ENCODE results near the gene NUDT3.

NUDT3 gene

GRCh38 chr6:34243901-34244884, 148.3 kb downstream of the NUDT3 start:
- peaks cover 34% of the 10 kb centered on the region for H3K79me2 ChIP-seq (ENCODE audit: control insufficient read depth, insufficient read depth, low read length, unreplicated experiment)
- peak overlapping the region; percentile 93 for H3K27ac ChIP-seq (ENCODE audit: low read depth, low read length)
- H3K27me3 ChIP-seq (ENCODE audit: insufficient read depth, low read length): no peaks in the 10 kb centered on the region
- H3K4me1 ChIP-seq (ENCODE audit: control insufficient read depth, insufficient read depth, low read length, unreplicated experiment): peaks cover 77% of the 10 kb centered on the region
- H2AFZ ChIP-seq (ENCODE audit: low read length, unreplicated experiment): no peak overlapping the region
- peaks cover 14% of the 10 kb centered on the region; the same call in 1 of the 2 replicates for H3K36me3 ChIP-seq (ENCODE audit: insufficient read depth, low read length)
- H3K4me3 ChIP-seq (ENCODE audit: low read depth, low read length): peak overlapping the region; percentile 44

DNA sequence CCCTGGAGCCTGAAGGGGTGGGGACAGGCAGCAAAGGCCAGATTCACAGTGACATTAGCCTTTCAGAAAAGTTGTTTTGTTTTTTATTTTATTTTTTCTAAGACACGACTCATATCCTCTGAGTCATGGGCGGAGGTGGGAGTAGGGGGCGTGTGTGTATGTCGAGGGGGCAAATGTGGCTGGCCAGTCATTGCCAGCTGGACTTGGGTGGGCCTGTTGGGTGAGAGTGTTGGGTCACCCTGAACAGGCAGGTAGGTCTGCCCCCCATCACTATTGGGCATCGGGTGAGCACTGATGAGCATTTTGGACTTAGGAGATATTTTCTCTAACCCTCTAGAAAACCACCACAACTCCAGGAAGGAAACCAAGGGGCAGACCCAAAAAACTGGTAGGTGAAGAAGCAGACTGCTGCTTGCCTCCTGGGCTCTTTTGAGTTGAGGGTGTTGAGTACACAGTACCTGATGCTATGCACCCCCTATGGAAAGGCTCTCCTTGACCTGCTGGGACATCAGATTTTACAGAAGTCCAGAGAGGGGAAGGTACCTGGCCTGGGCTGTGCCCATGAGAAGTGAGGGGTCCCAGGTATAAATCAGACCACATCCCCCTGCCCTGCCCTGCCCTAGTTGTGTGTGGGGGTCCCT, 149.2 kb downstream of the NUDT3 start:
- Histone ChIP-seq H3K27ac (ENCODE audit: low read depth, low read length) (peak overlapping the region; percentile 93), H3K36me3 (ENCODE audit: insufficient read depth, low read length) (peaks cover 14% of the 10 kb centered on the region; the same call in 1 of the 2 replicates), H3K27me3 (ENCODE audit: insufficient read depth, low read length) (no peaks in the 10 kb centered on the region), H3K79me2 (ENCODE audit: control insufficient read depth, insufficient read depth, low read length, unreplicated experiment) (peaks cover 40% of the 10 kb centered on the region), H3K4me1 (ENCODE audit: control insufficient read depth, insufficient read depth, low read length, unreplicated experiment) (peaks cover 82% of the 10 kb centered on the region), H2AFZ (ENCODE audit: low read length, unreplicated experiment) (no peak overlapping the region), H3K4me3 (ENCODE audit: low read depth, low read length) (peak overlapping the region; percentile 13; the same call in 1 of the 2 replicates)

DNA sequence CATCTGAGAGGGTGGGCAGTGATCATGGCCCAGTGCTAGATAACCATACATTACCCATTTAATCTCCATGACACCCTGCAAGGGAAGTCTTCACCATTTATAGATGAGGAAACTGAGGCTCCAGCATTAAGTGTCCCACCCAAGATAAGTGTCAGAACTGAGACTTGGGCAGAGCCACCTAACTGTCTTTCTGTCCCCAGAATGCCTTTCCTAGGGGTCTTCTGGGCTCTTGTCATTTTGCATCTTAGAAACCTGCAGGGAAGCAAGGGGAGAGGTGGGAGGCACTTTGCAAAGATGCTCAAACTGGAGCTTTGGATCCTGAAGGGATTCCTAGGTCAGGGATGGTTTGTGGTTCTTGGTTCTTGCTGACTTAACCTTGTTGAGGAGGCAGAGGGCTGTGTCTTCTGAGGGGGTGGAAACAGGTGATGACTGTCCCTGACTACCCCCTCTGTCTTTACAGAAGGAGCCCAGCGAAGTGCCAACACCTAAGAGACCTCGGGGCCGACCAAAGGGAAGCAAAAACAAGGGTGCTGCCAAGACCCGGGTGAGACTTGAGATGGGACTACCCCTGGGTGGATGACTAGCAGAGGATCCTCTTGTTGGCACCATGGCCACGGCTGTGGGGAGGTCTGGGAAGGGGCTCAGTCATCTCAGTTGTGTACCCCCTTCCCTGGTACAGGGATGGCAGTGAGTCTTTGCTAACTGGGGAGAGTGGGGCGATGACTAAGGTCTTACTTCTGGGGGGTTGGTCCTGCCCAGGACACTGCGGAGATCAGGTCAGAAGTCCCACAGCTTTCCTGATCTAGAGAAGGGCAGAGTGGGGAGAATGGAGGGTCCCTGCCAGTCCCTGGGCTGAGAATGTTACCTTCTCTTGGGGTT, 150.0 kb downstream of the NUDT3 start:
- H3K27me3 ChIP-seq (ENCODE audit: insufficient read depth, low read length): no peaks in the 10 kb centered on the region
- H2AFZ ChIP-seq (ENCODE audit: low read length, unreplicated experiment): no peak overlapping the region
- peaks cover 46% of the 10 kb centered on the region for H3K79me2 ChIP-seq (ENCODE audit: control insufficient read depth, insufficient read depth, low read length, unreplicated experiment)
- peaks cover 75% of the 10 kb centered on the region for H3K4me1 ChIP-seq (ENCODE audit: control insufficient read depth, insufficient read depth, low read length, unreplicated experiment)
- H3K4me3 ChIP-seq (ENCODE audit: low read depth, low read length): peak overlapping the region; percentile 2; the same call in 1 of the 2 replicates
- H3K27ac ChIP-seq (ENCODE audit: low read depth, low read length): peak overlapping the region; percentile 93
- peaks cover 14% of the 10 kb centered on the region; the same call in 1 of the 2 replicates for H3K36me3 ChIP-seq (ENCODE audit: insufficient read depth, low read length)

GRCh38 chr6:34241351-34242215, 150.9 kb downstream of the NUDT3 start:
- no peak overlapping the region for H3K4me3 ChIP-seq (ENCODE audit: low read depth, low read length)
- H3K27ac ChIP-seq (ENCODE audit: low read depth, low read length): peak overlapping the region; percentile 93
- peaks cover 67% of the 10 kb centered on the region for H3K4me1 ChIP-seq (ENCODE audit: control insufficient read depth, insufficient read depth, low read length, unreplicated experiment)
- H3K27me3 ChIP-seq (ENCODE audit: insufficient read depth, low read length): no peaks in the 10 kb centered on the region
- H3K79me2 ChIP-seq (ENCODE audit: control insufficient read depth, insufficient read depth, low read length, unreplicated experiment): peaks cover 49% of the 10 kb centered on the region
- no peak overlapping the region for H2AFZ ChIP-seq (ENCODE audit: low read length, unreplicated experiment)
- H3K36me3 ChIP-seq (ENCODE audit: insufficient read depth, low read length): peaks cover 14% of the 10 kb centered on the region; the same call in 1 of the 2 replicates

DNA sequence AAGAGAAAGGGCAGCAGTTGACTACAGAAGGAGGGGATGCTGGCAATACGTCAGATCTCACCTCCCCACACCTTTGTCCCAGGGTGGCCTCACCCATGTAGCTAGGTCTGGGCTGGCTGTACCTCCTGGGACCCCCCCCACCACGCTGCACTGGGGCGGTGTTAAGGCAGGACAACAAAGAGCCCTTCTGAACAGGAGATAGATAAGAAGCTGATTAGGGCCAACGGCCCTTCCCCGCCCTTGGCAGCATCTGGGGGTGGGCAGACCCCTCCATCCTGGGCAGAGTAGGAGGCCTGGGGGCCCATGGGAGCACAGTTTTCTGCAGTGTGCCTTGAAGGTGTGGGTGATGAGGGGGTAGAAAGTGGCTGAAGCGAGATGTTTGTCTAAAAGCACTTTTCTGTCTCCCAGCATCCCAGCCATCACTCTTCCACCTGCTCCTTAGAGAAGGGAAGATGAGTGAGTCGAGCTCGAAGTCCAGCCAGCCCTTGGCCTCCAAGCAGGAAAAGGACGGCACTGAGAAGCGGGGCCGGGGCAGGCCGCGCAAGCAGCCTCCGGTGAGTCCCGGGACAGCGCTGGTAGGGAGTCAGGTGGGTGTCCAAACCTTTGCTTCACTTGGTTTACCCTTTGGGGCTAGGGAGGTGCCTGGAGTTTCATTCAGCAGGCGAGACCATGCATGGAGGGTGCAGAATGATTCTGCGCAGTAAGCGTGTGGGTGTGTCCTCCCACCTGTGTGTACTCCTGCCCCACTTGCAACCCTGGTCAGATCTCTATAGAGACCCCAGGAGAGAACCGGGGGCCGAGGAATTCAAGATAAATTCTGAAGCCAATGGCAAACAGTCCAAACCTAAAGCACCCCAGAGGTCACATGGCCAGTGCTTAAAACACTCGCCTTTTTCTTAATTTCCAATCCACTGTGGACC, 151.9 kb downstream of the NUDT3 start:
- Histone ChIP-seq H3K27ac (ENCODE audit: low read depth, low read length) (peak overlapping the region; percentile 93), H3K36me3 (ENCODE audit: insufficient read depth, low read length) (peaks cover 14% of the 10 kb centered on the region; the same call in 1 of the 2 replicates), H3K79me2 (ENCODE audit: control insufficient read depth, insufficient read depth, low read length, unreplicated experiment) (peaks cover 49% of the 10 kb centered on the region), H3K4me1 (ENCODE audit: control insufficient read depth, insufficient read depth, low read length, unreplicated experiment) (peaks cover 69% of the 10 kb centered on the region), H3K27me3 (ENCODE audit: insufficient read depth, low read length) (no peaks in the 10 kb centered on the region), H2AFZ (ENCODE audit: low read length, unreplicated experiment) (no peak overlapping the region), H3K4me3 (ENCODE audit: low read depth, low read length) (peak overlapping the region; percentile 95; the same call in 1 of the 2 replicates)

DNA sequence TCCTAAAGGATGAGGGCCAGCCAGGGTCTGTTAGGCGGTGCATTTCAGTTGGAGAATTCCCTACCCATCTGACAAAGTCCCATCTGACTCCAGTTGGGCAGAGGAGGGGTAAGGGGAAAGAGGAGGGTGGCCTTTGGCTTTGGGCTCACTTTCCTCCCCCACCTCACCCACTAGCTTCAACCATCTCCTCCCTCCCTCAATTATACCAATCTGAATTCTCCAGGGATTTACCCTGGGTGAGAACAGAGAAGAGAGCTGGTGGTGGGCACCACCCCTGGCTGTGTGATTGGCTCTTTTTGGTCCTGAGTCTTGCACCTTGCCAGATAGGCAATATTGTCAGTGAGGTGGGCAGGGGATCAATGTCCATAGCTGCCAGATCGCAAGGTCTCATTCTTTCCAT, 152.6 kb downstream of the NUDT3 start:
- no peak overlapping the region for H2AFZ ChIP-seq (ENCODE audit: low read length, unreplicated experiment)
- peaks cover 14% of the 10 kb centered on the region; the same call in 1 of the 2 replicates for H3K36me3 ChIP-seq (ENCODE audit: insufficient read depth, low read length)
- H3K79me2 ChIP-seq (ENCODE audit: control insufficient read depth, insufficient read depth, low read length, unreplicated experiment): peaks cover 49% of the 10 kb centered on the region
- peak overlapping the region; percentile 95 for H3K4me3 ChIP-seq (ENCODE audit: low read depth, low read length)
- H3K27me3 ChIP-seq (ENCODE audit: insufficient read depth, low read length): no peaks in the 10 kb centered on the region
- peaks cover 64% of the 10 kb centered on the region for H3K4me1 ChIP-seq (ENCODE audit: control insufficient read depth, insufficient read depth, low read length, unreplicated experiment)
- H3K27ac ChIP-seq (ENCODE audit: low read depth, low read length): peak overlapping the region; percentile 60

- peaks cover 61% of the 10 kb centered on the region for H3K4me1 ChIP-seq (ENCODE audit: control insufficient read depth, insufficient read depth, low read length, unreplicated experiment)
- peaks cover 14% of the 10 kb centered on the region; the same call in 1 of the 2 replicates for H3K36me3 ChIP-seq (ENCODE audit: insufficient read depth, low read length)
- peak overlapping the region; percentile 95 for H3K4me3 ChIP-seq (ENCODE audit: low read depth, low read length)
- peak overlapping the region; percentile 60 for H3K27ac ChIP-seq (ENCODE audit: low read depth, low read length)
- peaks cover 49% of the 10 kb centered on the region for H3K79me2 ChIP-seq (ENCODE audit: control insufficient read depth, insufficient read depth, low read length, unreplicated experiment)
- H2AFZ ChIP-seq (ENCODE audit: low read length, unreplicated experiment): no peak overlapping the region
- H3K27me3 ChIP-seq (ENCODE audit: insufficient read depth, low read length): no peaks in the 10 kb centered on the region
Observed at GRCh38 chr6:34239500-34239825, 153.0 kb downstream of the NUDT3 start.

- H3K27me3 ChIP-seq (ENCODE audit: insufficient read depth, low read length): no peaks in the 10 kb centered on the region
- H3K27ac ChIP-seq (ENCODE audit: low read depth, low read length): peak overlapping the region; percentile 60
- H3K36me3 ChIP-seq (ENCODE audit: insufficient read depth, low read length): peaks cover 14% of the 10 kb centered on the region; the same call in 1 of the 2 replicates
- peaks cover 59% of the 10 kb centered on the region for H3K4me1 ChIP-seq (ENCODE audit: control insufficient read depth, insufficient read depth, low read length, unreplicated experiment)
- peak overlapping the region; percentile 95 for H3K4me3 ChIP-seq (ENCODE audit: low read depth, low read length)
- H3K79me2 ChIP-seq (ENCODE audit: control insufficient read depth, insufficient read depth, low read length, unreplicated experiment): peaks cover 49% of the 10 kb centered on the region
- no peak overlapping the region for H2AFZ ChIP-seq (ENCODE audit: low read length, unreplicated experiment)
Observed at GRCh38 chr6:34238585-34239499, 153.6 kb downstream of the NUDT3 start.
